Cardiac septum (tissue), 1 donor: ENCODE data around the gene PSEN2. TPM values are rescaled to one million over a fixed set of nuclear protein-coding genes. Genes with fewer than 3 reads are reported as not detected.

Experiments used
- DNase-seq: peaks from one replicate; pipeline ENCODE4 v3.0.0-alpha.2; 2020; ENCODE audit warnings: low spot score
- intact Hi-C: fragments of 100-400 bp; cut with DNase I; formaldehyde crosslinking; loops from one replicate; pipeline ENCODE4 v1.14.0; 2022
- total RNA-seq: library from RNA; stranded (reverse); fragmentation: NEBNext Ultra II Directional; extraction: Animal tissue kit (Norgen Biotek cat#: 25700); gene quantifications from one replicate; pipeline ENCODE4 v1.2.1, GENCODE V29; 2021
- donor health status: DM: no; HTN: no; CAD: no.

PSEN2 gene
- total RNA-seq, 1 donor from 2014 or later: 21.5 TPM

DNA sequence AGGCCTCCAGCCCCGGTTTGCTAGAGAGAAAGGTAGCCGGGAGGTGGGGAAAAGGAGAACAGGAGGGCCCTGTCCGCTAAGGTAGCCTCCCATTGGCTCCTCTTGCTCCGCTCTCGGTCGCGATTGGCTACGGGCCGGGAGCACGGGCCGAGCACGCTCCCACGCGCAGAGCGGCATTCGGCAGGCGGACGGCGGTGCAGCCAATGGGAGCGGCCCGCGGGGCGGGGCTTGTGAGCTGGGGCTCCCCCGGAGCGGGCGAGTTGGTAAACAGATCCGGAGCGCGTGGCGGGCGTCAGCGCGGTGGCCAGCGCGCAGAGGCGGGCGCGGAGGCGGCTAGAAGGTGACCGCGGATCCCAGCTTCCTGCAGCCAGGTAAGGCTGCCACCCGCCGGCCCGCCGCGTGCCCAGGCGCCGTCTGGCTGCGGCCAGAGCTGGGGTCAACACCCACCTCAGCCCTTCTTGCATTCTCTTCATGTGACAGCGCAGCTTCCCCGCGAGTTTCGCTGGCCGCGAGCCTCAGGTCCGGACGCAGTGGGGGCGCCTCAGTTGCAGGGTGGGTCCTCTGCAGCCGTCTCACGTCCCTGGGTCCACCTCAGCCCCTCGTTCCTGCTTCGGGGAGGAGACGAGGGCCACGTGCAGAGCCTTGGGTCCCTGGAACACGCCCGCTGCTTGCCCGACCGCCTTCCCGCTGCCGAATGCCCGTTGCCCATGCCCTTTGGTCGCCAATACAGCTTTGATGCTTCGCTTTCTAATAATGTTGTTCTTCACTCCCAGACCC is 69.8 kb downstream of the PSEN2 start, which contains the start of gene COQ8A:
Gene COQ8A, plus strand, starts transcription at position 266 of the 777 bp plus-strand sequence. CDS start 21,092 bp downstream, outside the sequence.
- intact Hi-C loops: loop anchor here (2.0 kb wide), 1 partner anchor 35 kb away; no protein-coding TSS in a partner anchor
- peak; percentile 100 for DNase-seq

DNA sequence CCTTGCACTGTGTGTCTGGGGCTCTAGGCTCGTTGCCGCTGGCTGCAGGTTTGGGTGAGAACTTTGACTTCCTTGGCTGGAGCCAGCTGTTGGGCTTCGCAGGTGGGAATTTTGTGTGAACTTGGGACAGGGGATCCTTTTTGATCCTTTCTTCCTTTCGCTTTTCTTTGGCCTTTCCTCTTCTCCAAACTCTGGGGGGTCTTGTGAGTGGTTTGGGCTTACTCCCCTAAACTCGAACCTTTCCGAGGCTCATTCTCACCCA is 70.3 kb downstream of the PSEN2 start:
- intact Hi-C loops: loop anchor here (2.0 kb wide), 1 partner anchor 34 kb away; no protein-coding TSS in a partner anchor
- no peak for DNase-seq

DNA sequence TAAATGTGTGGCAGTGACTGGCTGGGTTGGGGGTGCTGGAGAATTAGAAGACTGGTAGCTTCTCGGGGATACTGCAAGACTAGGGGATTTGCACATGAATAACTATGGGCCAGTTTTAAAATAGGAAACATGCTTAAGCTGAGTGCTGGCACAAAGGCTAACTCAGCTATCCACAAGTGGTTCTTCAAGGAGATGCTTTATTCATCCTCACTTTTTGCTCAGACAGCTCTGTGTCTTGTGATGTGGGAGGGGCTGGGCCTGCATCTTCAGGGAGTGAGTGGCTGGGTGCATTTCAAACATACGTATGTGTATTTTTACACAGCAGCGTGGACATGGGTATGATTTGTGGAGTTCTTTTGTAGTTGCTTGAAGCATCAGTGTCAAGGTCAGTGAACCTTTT is 72.0 kb downstream of the PSEN2 start:
- peak; percentile 67 for DNase-seq
- intact Hi-C loops: no loop called here

DNA sequence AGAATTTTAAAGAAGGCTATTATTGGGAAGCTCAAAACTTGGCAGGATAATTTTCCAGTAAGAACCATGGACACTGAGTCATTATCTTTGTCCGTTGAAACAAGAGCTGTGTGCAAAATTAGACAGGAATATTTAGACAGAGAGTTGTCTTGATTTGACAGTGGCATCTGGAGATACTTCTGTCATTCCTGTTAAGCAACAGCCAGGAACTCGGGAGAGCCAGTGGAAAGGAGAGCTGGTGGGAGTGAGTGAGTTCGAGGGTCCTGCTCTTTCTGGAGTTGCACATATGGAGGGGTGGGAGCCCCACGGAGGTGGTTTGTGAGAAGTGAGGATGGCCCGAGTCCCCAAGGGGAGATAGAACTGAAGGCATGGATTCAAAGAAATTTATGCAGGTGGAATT is 72.7 kb downstream of the PSEN2 start:
- peak; percentile 60 for DNase-seq
- intact Hi-C loops: no loop called here

DNA sequence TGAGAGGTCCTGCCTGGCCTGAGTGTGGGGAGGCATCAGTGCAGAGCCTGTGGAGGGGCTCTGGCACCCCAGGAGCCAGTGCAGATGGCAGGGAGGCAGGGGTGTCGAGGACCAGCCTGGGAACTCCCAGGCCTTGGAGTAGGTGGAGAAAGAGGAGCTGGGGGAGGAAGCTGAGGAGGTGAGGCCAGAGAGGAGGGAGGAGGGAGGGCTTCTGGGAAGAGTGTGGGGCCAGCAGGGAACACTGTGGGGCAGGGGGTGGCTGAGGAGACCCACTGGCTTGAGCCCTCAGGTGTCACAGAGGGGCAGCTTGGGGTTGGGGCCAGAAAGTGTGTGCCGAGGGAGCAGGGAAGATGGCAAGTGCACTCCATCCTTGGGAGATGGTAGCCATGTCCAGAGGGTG is 73.5 kb downstream of the PSEN2 start:
- intact Hi-C loops: no loop called here
- no peak for DNase-seq

DNA sequence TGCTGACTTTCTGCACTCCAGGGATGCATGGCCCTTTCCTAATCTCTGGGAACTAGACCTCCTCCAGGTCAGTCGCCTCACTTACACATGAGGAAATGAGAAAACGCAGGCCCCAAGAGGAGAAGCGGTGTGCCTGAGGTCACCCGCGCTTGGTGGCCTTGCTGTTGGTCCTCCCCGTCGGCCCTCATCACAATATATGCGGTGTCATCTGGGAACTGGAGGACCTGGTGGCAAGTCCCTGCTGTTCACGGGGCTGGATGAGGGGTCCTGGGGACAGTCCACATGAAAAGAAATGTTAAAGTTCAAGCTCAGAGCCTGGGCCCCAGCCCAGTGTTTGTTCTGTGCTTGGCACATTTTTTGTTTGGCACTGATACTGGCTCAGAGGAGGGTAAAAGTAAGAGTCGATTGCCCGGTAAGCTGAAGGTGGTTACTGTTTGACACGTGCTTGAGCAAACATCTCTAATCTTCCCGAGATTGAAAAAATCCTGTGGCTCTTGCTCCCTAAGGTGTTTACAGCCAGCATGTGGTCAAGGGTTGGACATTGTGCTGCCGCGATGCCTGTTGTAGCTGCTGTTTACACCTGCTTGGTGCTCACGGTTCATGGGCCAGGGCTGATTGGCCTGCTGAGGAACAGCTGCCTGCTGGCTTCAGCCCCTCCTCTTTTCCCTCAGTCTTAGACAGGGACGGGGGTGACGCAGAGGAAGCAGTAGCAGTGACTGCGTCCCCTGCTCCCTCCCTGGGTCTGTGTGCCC is 74.9 kb downstream of the PSEN2 start:
- peak; percentile 73 for DNase-seq
- intact Hi-C loops: no loop called here

Other genes starting within 250 kb of the PSEN2 start
- 10.5 TPM for gene ITPKB, start 131.3 kb upstream of the PSEN2 start, total RNA-seq
- 168 TPM for gene COQ8A, start 69.7 kb downstream of the PSEN2 start, total RNA-seq